HG03060 (cell line): ENCODE results near the gene CRYL1.

Experiments used
- ATAC-seq: cut with Tn5 transposase; IDR thresholded peaks from one replicate; pipeline ENCODE4 v1.9.1; 2021; ENCODE audit warnings: low read depth, moderate number of reproducible peaks; ENCODE audit not compliant: unreplicated experiment

The CRYL1 gene

GRCh38 chr13:20404488-20405222 lies 121.0 kb downstream of the CRYL1 start:
- ATAC-seq, result no peak

GRCh38 chr13:20403826-20404225 lies 121.8 kb downstream of the CRYL1 start:
- no peak for ATAC-seq

GRCh38 chr13:20402881-20403280 lies 122.8 kb downstream of the CRYL1 start:
- ATAC-seq, result no peak

- ATAC-seq, result no peak
Observed at GRCh38 chr13:20401931-20402856, 123.5 kb downstream of the CRYL1 start.

GRCh38 chr13:20401531-20401930 lies 124.1 kb downstream of the CRYL1 start:
- ATAC-seq, result no peak

GRCh38 chr13:20400774-20401173 lies 124.9 kb downstream of the CRYL1 start:
- ATAC-seq, result no peak

GRCh38 chr13:20399961-20400360 lies 125.7 kb downstream of the CRYL1 start:
- no peak for ATAC-seq

- ATAC-seq, result no peak
Observed at GRCh38 chr13:20399515-20399914, 126.1 kb downstream of the CRYL1 start.

GRCh38 chr13:20398459-20398858 lies 127.2 kb downstream of the CRYL1 start:
- no peak for ATAC-seq

- no peak for ATAC-seq
Observed at GRCh38 chr13:20397896-20398295, 127.8 kb downstream of the CRYL1 start.

- ATAC-seq, result no peak
Observed at GRCh38 chr13:20395061-20395916, 130.4 kb downstream of the CRYL1 start.

- no peak for ATAC-seq
Observed at GRCh38 chr13:20394506-20394905, 131.2 kb downstream of the CRYL1 start.

- no peak for ATAC-seq
Observed at GRCh38 chr13:20394169-20394501, 131.5 kb downstream of the CRYL1 start.

- no peak for ATAC-seq
Observed at GRCh38 chr13:20393273-20394168, 132.1 kb downstream of the CRYL1 start.

- ATAC-seq, result no peak
Observed at GRCh38 chr13:20392530-20392929, 133.1 kb downstream of the CRYL1 start.

- ATAC-seq, result no peak
Observed at GRCh38 chr13:20391597-20392452, 133.8 kb downstream of the CRYL1 start.

GRCh38 chr13:20390526-20391175 lies 135.0 kb downstream of the CRYL1 start:
- ATAC-seq, result no peak

- ATAC-seq, result no peak
Observed at GRCh38 chr13:20389696-20390525, 135.7 kb downstream of the CRYL1 start.
